ENCODE data around the gene CAPN12. TPM values are rescaled to one million over a fixed set of nuclear protein-coding genes. Genes with fewer than 3 reads are reported as not detected.
A peak's percentile ranks its signal among the peaks of the same experiment; 100 is the strongest.

CAPN12 gene
- total and polyA plus RNA-seq, 2 of the 4 experiments (the other 2 are of a cell fraction), result 0.18 to 0.97 TPM

DNA sequence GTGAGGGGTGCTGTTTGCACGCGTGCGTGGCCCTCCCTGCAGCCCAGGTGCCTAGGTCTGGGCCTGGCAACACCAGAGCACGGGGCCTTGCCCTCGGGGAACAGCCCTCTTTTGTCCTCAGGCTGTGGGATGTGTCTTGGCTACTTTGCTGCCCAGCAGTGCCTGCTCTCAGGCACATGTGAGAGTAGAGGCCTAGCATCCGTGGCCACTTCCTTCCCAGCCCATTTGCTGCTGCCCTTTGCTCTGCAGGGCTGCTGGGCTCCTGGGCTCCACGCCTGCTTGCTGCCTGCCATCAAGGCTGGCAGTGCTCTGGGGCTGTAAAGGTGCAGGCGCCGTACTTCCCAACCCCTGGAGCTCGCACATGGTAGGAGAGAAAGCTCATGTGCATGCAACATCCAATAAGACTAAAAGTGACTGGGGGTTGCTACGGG lies 46.6 kb downstream of the CAPN12 start:
- intact Hi-C loops (cut with micrococcal nuclease), result no loop called here
- H3K79me1 ChIP-seq (ENCODE audit: low read depth in 1 of 2, low read length in 2 of 2), result peaks cover 0 to 97% of the 10 kb centered on the region in 2 experiments; a peak in 3 of 4 replicates

More for the DNA sequence above, 46.6 kb downstream of the CAPN12 start:
- ATAC-seq (ENCODE audit: low read depth) (no peak), DNase-seq (no peak)
- ChIA-PET POLR2A (ENCODE audit: unreplicated experiment) (no interaction called here), CTCF (no interaction called here)
- peak overlapping the region; percentile 33 for H2BK5ac ChIP-seq (ENCODE audit: low read depth, low read length, poor library complexity, severe bottlenecking)
- H2BK15ac ChIP-seq (ENCODE audit: low read depth, low read length), result no peak overlapping the region
- H2BK20ac ChIP-seq (ENCODE audit: low read depth, low read length), result no peak overlapping the region
- H3K4me2 ChIP-seq (ENCODE audit: low read depth, low read length), result no peak overlapping the region
- H3K4me3 ChIP-seq (ENCODE audit: insufficient read depth, low read depth, low read length), result no peak overlapping the region
- 80% methylated on average over 3 of the region's 11 CpGs; no CpG with 5 or more reads in 1 of the 2 experiments for WGBS, 2 experiments (ENCODE audit: extremely low coverage in 2 of 2, insufficient read length in 1 of 2)
- H2AFZ ChIP-seq (replicated peaks; ENCODE audit: low read length, poor library complexity), result peak overlapping the region; percentile 49
- no peak overlapping the region for H3K56ac ChIP-seq (ENCODE audit: extremely low read depth, insufficient read depth, low read length)
- H3K9me3 ChIP-seq (ENCODE audit: control insufficient read depth, insufficient read depth, low read length), result no peaks in the 10 kb centered on the region
- H3K9me1 ChIP-seq (ENCODE audit: insufficient read depth, low read length), result peaks cover 44% of the 10 kb centered on the region
- H3K14ac ChIP-seq (replicated peaks; ENCODE audit: low read depth, low read length), result no peak overlapping the region
- H3K18ac ChIP-seq (ENCODE audit: low read depth, low read length), result no peak overlapping the region
- H3K4me1 ChIP-seq (ENCODE audit: control insufficient read depth, insufficient read depth, low read length), result peaks cover 27% of the 10 kb centered on the region
- H4K91ac ChIP-seq (ENCODE audit: insufficient read depth, low read depth, low read length), result no peak overlapping the region
- H4K20me1 ChIP-seq (ENCODE audit: insufficient read depth, low read length), result peaks cover 88% of the 10 kb centered on the region
- TF ChIP-seq, protein P1, sequence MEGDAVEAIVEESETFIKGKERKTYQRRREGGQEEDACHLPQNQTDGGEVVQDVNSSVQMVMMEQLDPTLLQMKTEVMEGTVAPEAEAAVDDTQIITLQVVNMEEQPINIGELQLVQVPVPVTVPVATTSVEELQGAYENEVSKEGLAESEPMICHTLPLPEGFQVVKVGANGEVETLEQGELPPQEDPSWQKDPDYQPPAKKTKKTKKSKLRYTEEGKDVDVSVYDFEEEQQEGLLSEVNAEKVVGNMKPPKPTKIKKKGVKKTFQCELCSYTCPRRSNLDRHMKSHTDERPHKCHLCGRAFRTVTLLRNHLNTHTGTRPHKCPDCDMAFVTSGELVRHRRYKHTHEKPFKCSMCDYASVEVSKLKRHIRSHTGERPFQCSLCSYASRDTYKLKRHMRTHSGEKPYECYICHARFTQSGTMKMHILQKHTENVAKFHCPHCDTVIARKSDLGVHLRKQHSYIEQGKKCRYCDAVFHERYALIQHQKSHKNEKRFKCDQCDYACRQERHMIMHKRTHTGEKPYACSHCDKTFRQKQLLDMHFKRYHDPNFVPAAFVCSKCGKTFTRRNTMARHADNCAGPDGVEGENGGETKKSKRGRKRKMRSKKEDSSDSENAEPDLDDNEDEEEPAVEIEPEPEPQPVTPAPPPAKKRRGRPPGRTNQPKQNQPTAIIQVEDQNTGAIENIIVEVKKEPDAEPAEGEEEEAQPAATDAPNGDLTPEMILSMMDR (conservative IDR thresholded peaks at IDR 0.05; ENCODE audit: low read depth, low read length), result no peak
- no peak for TF ChIP-seq POLR2A (IDR thresholded peaks at IDR 0.05; ENCODE audit: low read depth, low read length)
- no peak for TF ChIP-seq FOS (IDR thresholded peaks at IDR 0.05; ENCODE audit: low read depth, low read length)
- no peak for TF ChIP-seq RAD21 (IDR thresholded peaks at IDR 0.05; ENCODE audit: low read length)
- no peak for TF ChIP-seq NFE2L2 (IDR thresholded peaks at IDR 0.05; ENCODE audit: low read depth, low read length)
- no peak for TF ChIP-seq CEBPB (IDR thresholded peaks at IDR 0.05; ENCODE audit: low read depth, low read length)
- no peak for TF ChIP-seq RCOR1 (IDR thresholded peaks at IDR 0.05; ENCODE audit: insufficient replicate concordance, low read length)
- TF ChIP-seq CHD1 (IDR thresholded peaks at IDR 0.05; ENCODE audit: low read depth, low read length), result no peak
- TF ChIP-seq SMC3 (IDR thresholded peaks at IDR 0.05; ENCODE audit: low read depth, low read length), result no peak
- no peak for TF ChIP-seq MAZ (IDR thresholded peaks at IDR 0.05; ENCODE audit: borderline replicate concordance, low read depth, low read length)
- no peak overlapping the region; the same call in 1 of the 2 replicates for H3K27ac ChIP-seq (ENCODE audit: insufficient read depth, low read length)
- H3K4ac ChIP-seq (ENCODE audit: low read depth, low read length), result peak overlapping the region; percentile 23; the same call in 1 of the 2 replicates
- H4K8ac ChIP-seq (ENCODE audit: low read depth in 2 of 2, low read length in 2 of 2), result no peak overlapping the region; a peak in 1 of 4 replicates
- in situ Hi-C loops (cut with MboI; ENCODE audit: low sequenced_read_pairs) (no loop called here), dilution Hi-C loops (cut with HindIII; ENCODE audit: low sequenced_read_pairs, unreplicated experiment) (no loop called here)
- H3K9ac ChIP-seq (ENCODE audit: low read depth, low read length), result no peak overlapping the region
- peak overlapping the region; percentile 33 for H2AK9ac ChIP-seq (replicated peaks; ENCODE audit: low read depth, low read length, poor library complexity)
- H3K23ac ChIP-seq (ENCODE audit: low read depth, low read length), result peak overlapping the region; percentile 57; the same call in 1 of the 2 replicates
- H2BK120ac ChIP-seq (ENCODE audit: low read depth, low read length), result no peak overlapping the region
- peak overlapping the region; percentile 43; the same call in 1 of the 2 replicates for H2AK5ac ChIP-seq (ENCODE audit: low read depth, low read length)
- no peaks in the 10 kb centered on the region for H3K27me3 ChIP-seq (ENCODE audit: control insufficient read depth, insufficient read depth, low read length)
- no TSS peak for BruUV-seq (replicated peaks)
- no peak overlapping the region for H4K5ac ChIP-seq (ENCODE audit: low read depth, low read length)
- H3K36me3 ChIP-seq (ENCODE audit: control insufficient read depth, insufficient read depth, low read length), result peaks cover 44% of the 10 kb centered on the region

All from IMR-90 (cell line).